Smooth muscle cell (in vitro differentiated cells): ENCODE data around the gene KCNN3. TPM values are rescaled to one million over a fixed set of nuclear protein-coding genes. Genes with fewer than 3 reads are reported as not detected.

ENCODE experiments used
- DNase-seq: peaks from one replicate; lab custom pipeline; 2025; ENCODE audit not compliant: unreplicated experiment; lab: John Stamatoyannopoulos, UW
- H2AFZ ChIP-seq: fragments of 200-600 bp; sonication (generic); 2 replicates; pipeline ENCODE4 v1.6.0; 2016; ENCODE audit warnings: antibody characterized with exemption, low read depth, mild to moderate bottlenecking
- H3F3A ChIP-seq: fragments of 200-600 bp; sonication (generic); 2 replicates; pipeline ENCODE4 v1.6.0; 2017; ENCODE audit warnings: antibody characterized with exemption, low read depth
- H3K27ac ChIP-seq: fragments of 200-600 bp; sonication (generic); 2 replicates; pipeline ENCODE4 v1.5.1; 2016; ENCODE audit warnings: low read depth, mild to moderate bottlenecking
- H3K27me3 ChIP-seq: fragments of 200-600 bp; sonication (generic); 2 replicates; pipeline ENCODE4 v1.6.1; 2016; ENCODE audit warnings: low read depth, mild to moderate bottlenecking
- H3K36me3 ChIP-seq: fragments of 200-600 bp; sonication (generic); 2 replicates; pipeline ENCODE4 v1.5.1; 2016; ENCODE audit warnings: low read depth
- H3K4me1 ChIP-seq: fragments of 200-600 bp; sonication (generic); 2 replicates; pipeline ENCODE4 v1.5.1; 2016; ENCODE audit warnings: low read depth
- H3K4me2 ChIP-seq: fragments of 200-600 bp; sonication (generic); 2 replicates; pipeline ENCODE4 v1.6.0; 2016; ENCODE audit warnings: mild to moderate bottlenecking
- H3K4me3 ChIP-seq: fragments of 200-600 bp; sonication (generic); 2 replicates; pipeline ENCODE4 v1.5.1; 2016; ENCODE audit warnings: mild to moderate bottlenecking
- H3K79me2 ChIP-seq: fragments of 200-600 bp; sonication (generic); 2 replicates; pipeline ENCODE4 v1.6.0; 2016; ENCODE audit warnings: low read depth, mild to moderate bottlenecking
- H3K9ac ChIP-seq: fragments of 200-600 bp; sonication (generic); 2 replicates; pipeline ENCODE4 v1.6.0; 2016; ENCODE audit warnings: low read depth
- H3K9me3 ChIP-seq: fragments of 200-600 bp; sonication (generic); replicated peaks from 2 replicates; pipeline ENCODE4 v1.5.1; 2016; ENCODE audit warnings: low read depth
- H4K20me1 ChIP-seq: fragments of 200-600 bp; sonication (generic); 2 replicates; pipeline ENCODE4 v1.6.0; 2016; ENCODE audit warnings: low read depth
- WGBS: methylation state at CpG from one replicate; pipeline ENCODE4 v1.1.7; 2016; ENCODE audit warnings: low lambda C conversion rate; 5-methylcytosine and 5-hydroxymethylcytosine counted together
- polyA plus RNA-seq: library from polyadenylated mRNA; unstranded; fragments of >200 nt; fragmentation: Nextera tagmentation; extraction: Ambion mirVana; gene quantifications from 2 replicates; pipeline ENCODE4 v1.2.1, GENCODE V29; 2016
- total RNA-seq: library from RNA; depleted of rRNA; stranded (reverse); fragments of >200 nt; gene quantifications from 2 replicates; pipeline ENCODE4 v1.2.3, GENCODE V29; 2014
- TF ChIP-seq, protein P1 (sequence below): fragments of 200-600 bp; sonication (generic); IDR thresholded peaks from 2 replicates; pipeline ENCODE4 v1.5.1; 2017; ENCODE audit warnings: borderline replicate concordance, mild to moderate bottlenecking, antibody characterized with exemption; ENCODE audit not compliant: insufficient read depth, poor library complexity, severe bottlenecking

KCNN3 gene
- total and polyA plus RNA-seq, 2 experiments from 2014 or later: 0.18 to 0.77 TPM

DNA sequence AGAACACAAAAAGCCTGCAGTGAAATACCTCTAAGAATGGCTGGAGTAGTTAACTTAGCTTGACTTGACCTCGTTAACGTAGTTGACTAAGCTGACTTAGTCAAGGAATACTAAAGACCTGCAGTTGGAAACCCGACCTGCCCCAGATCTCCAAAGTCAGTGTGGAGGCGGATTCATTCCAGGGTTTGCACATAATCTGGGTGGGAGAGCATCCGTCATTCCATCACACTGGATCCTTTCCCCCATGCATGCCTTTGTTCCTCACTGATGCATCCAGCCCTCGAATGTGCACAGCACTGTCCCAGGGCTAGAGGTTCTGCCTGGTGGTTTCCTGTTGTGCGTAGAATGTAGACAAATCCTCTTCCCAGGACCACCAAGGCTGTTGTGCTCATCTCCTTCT is 76.4 kb downstream of the KCNN3 start:
- Histone ChIP-seq H3K36me3 (no peaks in the 10 kb centered on the region), H3K9me3 (no peaks in the 10 kb centered on the region), H3K4me1 (no peaks in the 10 kb centered on the region), H4K20me1 (no peaks in the 10 kb centered on the region), H3K27ac (no peak overlapping the region), H3F3A (no peaks in the 10 kb centered on the region), H3K4me2 (no peak overlapping the region), H3K9ac (no peak overlapping the region), H2AFZ (no peak overlapping the region), H3K79me2 (no peaks in the 10 kb centered on the region), H3K4me3 (no peak overlapping the region), H3K27me3 (no peaks in the 10 kb centered on the region)
- WGBS: 72% methylated on average over 7 of the region's 7 CpGs
- TF ChIP-seq, protein P1, sequence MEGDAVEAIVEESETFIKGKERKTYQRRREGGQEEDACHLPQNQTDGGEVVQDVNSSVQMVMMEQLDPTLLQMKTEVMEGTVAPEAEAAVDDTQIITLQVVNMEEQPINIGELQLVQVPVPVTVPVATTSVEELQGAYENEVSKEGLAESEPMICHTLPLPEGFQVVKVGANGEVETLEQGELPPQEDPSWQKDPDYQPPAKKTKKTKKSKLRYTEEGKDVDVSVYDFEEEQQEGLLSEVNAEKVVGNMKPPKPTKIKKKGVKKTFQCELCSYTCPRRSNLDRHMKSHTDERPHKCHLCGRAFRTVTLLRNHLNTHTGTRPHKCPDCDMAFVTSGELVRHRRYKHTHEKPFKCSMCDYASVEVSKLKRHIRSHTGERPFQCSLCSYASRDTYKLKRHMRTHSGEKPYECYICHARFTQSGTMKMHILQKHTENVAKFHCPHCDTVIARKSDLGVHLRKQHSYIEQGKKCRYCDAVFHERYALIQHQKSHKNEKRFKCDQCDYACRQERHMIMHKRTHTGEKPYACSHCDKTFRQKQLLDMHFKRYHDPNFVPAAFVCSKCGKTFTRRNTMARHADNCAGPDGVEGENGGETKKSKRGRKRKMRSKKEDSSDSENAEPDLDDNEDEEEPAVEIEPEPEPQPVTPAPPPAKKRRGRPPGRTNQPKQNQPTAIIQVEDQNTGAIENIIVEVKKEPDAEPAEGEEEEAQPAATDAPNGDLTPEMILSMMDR: no peak
- no peak for DNase-seq

DNA sequence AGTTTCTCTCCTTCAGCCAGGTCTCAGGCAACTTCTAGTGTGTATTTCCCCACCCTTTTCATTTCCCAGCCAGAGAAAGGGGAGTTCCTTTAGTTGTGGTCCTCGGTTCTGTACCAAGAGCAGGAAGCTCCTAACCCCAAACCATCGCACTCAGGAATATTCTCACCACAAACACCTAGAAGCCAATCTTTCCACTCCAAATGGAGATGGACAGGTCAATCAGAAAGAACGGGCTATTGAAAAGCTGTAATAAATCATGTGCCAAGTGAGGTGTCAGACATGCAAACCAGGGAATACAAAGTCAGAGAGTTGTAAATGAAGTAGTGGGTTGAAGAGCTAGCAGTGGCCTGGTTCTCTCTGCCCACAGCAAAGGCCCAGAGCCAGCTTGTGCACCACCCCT is 77.2 kb downstream of the KCNN3 start:
- Histone ChIP-seq H3K9me3 (no peaks in the 10 kb centered on the region), H3F3A (no peaks in the 10 kb centered on the region), H3K4me1 (no peaks in the 10 kb centered on the region), H3K9ac (no peak overlapping the region), H3K27ac (no peak overlapping the region), H3K4me2 (no peak overlapping the region), H3K79me2 (no peaks in the 10 kb centered on the region), H3K27me3 (no peaks in the 10 kb centered on the region), H4K20me1 (no peaks in the 10 kb centered on the region), H3K4me3 (no peak overlapping the region), H3K36me3 (no peaks in the 10 kb centered on the region), H2AFZ (no peak overlapping the region)
- DNase-seq: no peak
- 89% methylated on average over 3 of the region's 3 CpGs for WGBS
- TF ChIP-seq, protein P1: no peak

DNA sequence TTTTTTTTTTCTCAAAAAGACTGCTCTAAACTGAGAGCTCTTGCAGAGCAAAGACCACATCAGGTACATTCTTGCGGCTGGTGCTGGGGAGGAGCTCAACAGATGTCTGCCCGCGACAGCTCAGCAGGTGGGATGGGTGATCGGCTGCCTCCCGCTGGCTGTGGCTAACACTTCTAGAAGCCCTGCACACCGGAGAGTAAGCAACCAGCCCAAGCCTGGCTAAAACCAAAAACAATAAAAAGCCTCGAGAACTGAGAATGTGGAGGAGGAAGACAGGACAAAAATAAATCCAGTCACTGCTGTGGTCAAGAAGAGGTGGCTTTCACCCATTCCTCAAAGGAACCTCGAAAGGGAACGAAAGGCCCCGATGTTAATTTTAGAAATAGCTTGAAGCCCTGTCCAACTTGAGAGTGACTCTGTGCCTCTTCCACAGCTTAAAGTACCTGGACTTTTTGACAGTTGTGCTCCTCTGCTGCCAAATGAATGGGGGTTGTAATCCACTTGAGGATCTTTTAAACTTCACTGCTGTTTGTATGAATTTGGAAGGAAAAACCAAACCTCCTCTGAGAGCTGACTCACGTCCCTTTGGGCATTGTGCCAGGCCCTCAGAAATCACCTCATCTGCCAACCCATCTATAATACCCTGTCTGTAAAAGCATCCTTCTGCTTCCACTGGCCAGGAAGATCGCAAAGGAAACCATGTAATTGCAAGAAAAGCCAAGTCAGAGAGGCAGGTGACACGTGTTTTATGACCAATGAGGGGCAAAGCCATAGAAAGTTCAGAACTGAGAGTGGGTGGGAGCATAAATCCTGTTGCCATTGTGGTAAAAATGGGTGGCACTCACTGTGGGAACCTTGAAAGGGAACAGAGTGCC is 78.6 kb downstream of the KCNN3 start:
- H3F3A ChIP-seq: no peaks in the 10 kb centered on the region
- no peaks in the 10 kb centered on the region for H3K27me3 ChIP-seq
- no peak for DNase-seq
- no peaks in the 10 kb centered on the region for H4K20me1 ChIP-seq
- no peaks in the 10 kb centered on the region for H3K36me3 ChIP-seq
- 72% methylated on average over 13 of the region's 13 CpGs for WGBS
- no peaks in the 10 kb centered on the region for H3K79me2 ChIP-seq
- no peaks in the 10 kb centered on the region for H3K9me3 ChIP-seq
- H3K9ac ChIP-seq: no peak overlapping the region
- TF ChIP-seq, protein P1: no peak
- H3K4me3 ChIP-seq: no peak overlapping the region
- no peak overlapping the region for H3K4me2 ChIP-seq
- H3K27ac ChIP-seq: no peak overlapping the region
- no peak overlapping the region for H2AFZ ChIP-seq
- H3K4me1 ChIP-seq: no peaks in the 10 kb centered on the region

DNA sequence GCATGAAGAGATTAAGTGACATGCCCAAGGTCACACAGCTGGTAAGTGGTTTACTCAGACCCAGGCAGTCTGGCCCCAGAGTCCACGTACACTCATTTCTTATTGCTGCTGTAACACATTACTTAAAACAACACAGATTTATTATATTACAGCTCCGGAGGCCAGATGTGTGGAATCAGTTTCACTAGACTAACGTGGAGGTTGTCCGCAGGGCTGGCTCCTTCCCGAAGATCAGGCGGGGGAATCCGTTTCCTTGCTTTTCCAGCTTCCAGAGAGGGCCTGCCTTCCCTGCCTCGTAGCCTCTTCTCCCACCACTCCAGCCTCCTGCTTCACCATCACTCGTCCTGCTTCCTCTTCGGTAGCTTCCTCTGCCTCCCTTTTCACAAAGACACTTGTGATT is 81.2 kb downstream of the KCNN3 start:
- 87% methylated on average over 10 of the region's 10 CpGs for WGBS
- TF ChIP-seq, protein P1: no peak

More for the DNA sequence above, 81.2 kb downstream of the KCNN3 start:
- no peak overlapping the region for H3K4me3 ChIP-seq
- no peaks in the 10 kb centered on the region for H3K79me2 ChIP-seq
- no peaks in the 10 kb centered on the region for H4K20me1 ChIP-seq
- DNase-seq: no peak
- no peak overlapping the region for H3K9ac ChIP-seq
- no peaks in the 10 kb centered on the region for H3K36me3 ChIP-seq
- H3K4me2 ChIP-seq: no peak overlapping the region
- no peak overlapping the region for H3K27ac ChIP-seq
- H3K27me3 ChIP-seq: no peaks in the 10 kb centered on the region
- no peaks in the 10 kb centered on the region for H3K9me3 ChIP-seq
- H3F3A ChIP-seq: no peaks in the 10 kb centered on the region
- no peak overlapping the region for H2AFZ ChIP-seq
- H3K4me1 ChIP-seq: no peaks in the 10 kb centered on the region
